PC-3 (cell line): ENCODE data around the gene FGGY.

Source experiments
- CTCF ChIP-seq: fragments of 300-600 bp; sonication (generic); conservative IDR thresholded peaks from 2 replicates; pipeline ENCODE4 v1.5.1; 2017; ENCODE audit warnings: antibody characterized with exemption, low read depth, mild to moderate bottlenecking, low read length
- EZH2 ChIP-seq: fragments of 300-600 bp; sonication (generic); IDR thresholded peaks from one replicate; pipeline ENCODE4 v1.6.1; 2017; ENCODE audit warnings: antibody characterized with exemption, mild to moderate bottlenecking, low read length; ENCODE audit not compliant: unreplicated experiment
- EZH2phosphoT487 ChIP-seq: fragments of 300-600 bp; sonication (generic); IDR thresholded peaks from 2 replicates; pipeline ENCODE4 v1.6.1; 2018; ENCODE audit warnings: mild to moderate bottlenecking, antibody characterized with exemption, low read length, borderline replicate concordance

- no peak for TF ChIP-seq CTCF
- no peak for TF ChIP-seq EZH2phosphoT487
- TF ChIP-seq EZH2: no peak
These were observed 132.8 kb downstream of the FGGY start for GRCh38 chr1:59429656-59430055.
